Aorta (tissue), 5 donors: Measurements from ENCODE around the gene COL6A1. TPM values are rescaled to one million over a fixed set of nuclear protein-coding genes. Genes with fewer than 3 reads are reported as not detected.

Experiments
- ATAC-seq: fragments of 200-7000 bp; cut with Tn5 transposase; one replicate; pipeline ENCODE4 v1.9.1; 2022; ENCODE audit warnings: moderate library complexity; ENCODE audit not compliant: low FRiP score
- DNase-seq, 2 donors: peaks; one replicate each; pipeline ENCODE4 v3.0.0-alpha.2; 2020
- H3K27ac ChIP-seq, 2 donors: one replicate each; pipeline ENCODE4 v1.5.1; 2013; ENCODE audit warnings: low read length in 2 of 2, mild to moderate bottlenecking in 2 of 2, moderate library complexity in 2 of 2, control low read depth in 1 of 2, inconsistent platforms in 1 of 2, low read depth in 1 of 2
- H3K27me3 ChIP-seq, 2 donors: one replicate each; pipeline ENCODE4 v1.6.1; 2013; ENCODE audit warnings: control low read depth in 1 of 2, low read length in 1 of 2, mild to moderate bottlenecking in 1 of 2, moderate library complexity in 1 of 2; ENCODE audit not compliant: insufficient read depth in 2 of 2, control insufficient read depth in 1 of 2
- H3K36me3 ChIP-seq, 2 donors: one replicate each; pipeline ENCODE4 v1.6.1; 2013; ENCODE audit warnings: control low read depth in 1 of 2, low read length in 1 of 2, mild to moderate bottlenecking in 1 of 2; ENCODE audit not compliant: insufficient read depth in 2 of 2, control insufficient read depth in 1 of 2
- H3K4me1 ChIP-seq, 2 donors: one replicate each; pipeline ENCODE4 v1.6.1; 2013; ENCODE audit warnings: low read length in 2 of 2, control low read depth in 1 of 2, mild to moderate bottlenecking in 1 of 2, moderate library complexity in 1 of 2; ENCODE audit not compliant: insufficient read depth in 2 of 2, control insufficient read depth in 1 of 2
- H3K4me3 ChIP-seq, 2 donors: one replicate each; pipeline ENCODE4 v1.5.1; 2013; ENCODE audit warnings: low read length in 2 of 2, control low read depth in 1 of 2, mild to moderate bottlenecking in 1 of 2
- H3K9me3 ChIP-seq: one replicate; pipeline ENCODE4 v1.6.1; 2013; ENCODE audit warnings: mild to moderate bottlenecking, low read length; ENCODE audit not compliant: control insufficient read depth
- WGBS, 2 donors: extraction: QIAGEN DNeasy Blood & Tissue Kit; methylation state at CpG; one replicate each; pipeline ENCODE4 v1.1.7; 2013; 5-methylcytosine and 5-hydroxymethylcytosine counted together
- intact Hi-C, 2 donors: fragments of 100-400 bp; cut with DNase I; formaldehyde crosslinking; loops; one replicate each; pipeline versions ENCODE4 v1.14.2 to v1.15.0; 2022
- polyA plus RNA-seq, 2 donors: library from polyadenylated mRNA; stranded (reverse); fragments of 200-250 nt; gene quantifications; one replicate each; pipeline ENCODE4 v1.2.3, GENCODE V29; 2013
- total RNA-seq, 2 donors: library from RNA; stranded (reverse); fragmentation: NEBNext Ultra II Directional; extraction: Animal tissue kit (Norgen Biotek cat#: 25700); gene quantifications; one replicate each; pipeline ENCODE4 v1.2.1, GENCODE V29; 2021
- donor health status: healthy with polysubstance abuse.
- donor health status: Bipolar disorder and iron deficiency.
- donor health status: DM: no; HTN: no; CAD: no.
- donor health status: DM: no; HTN: no; CAD: no.
- donor health status: DM: yes; HTN: yes; CAD: no.

Gene COL6A1
- total and polyA plus RNA-seq, 4 donors, result 156 to 1,773 (median 525) TPM

DNA sequence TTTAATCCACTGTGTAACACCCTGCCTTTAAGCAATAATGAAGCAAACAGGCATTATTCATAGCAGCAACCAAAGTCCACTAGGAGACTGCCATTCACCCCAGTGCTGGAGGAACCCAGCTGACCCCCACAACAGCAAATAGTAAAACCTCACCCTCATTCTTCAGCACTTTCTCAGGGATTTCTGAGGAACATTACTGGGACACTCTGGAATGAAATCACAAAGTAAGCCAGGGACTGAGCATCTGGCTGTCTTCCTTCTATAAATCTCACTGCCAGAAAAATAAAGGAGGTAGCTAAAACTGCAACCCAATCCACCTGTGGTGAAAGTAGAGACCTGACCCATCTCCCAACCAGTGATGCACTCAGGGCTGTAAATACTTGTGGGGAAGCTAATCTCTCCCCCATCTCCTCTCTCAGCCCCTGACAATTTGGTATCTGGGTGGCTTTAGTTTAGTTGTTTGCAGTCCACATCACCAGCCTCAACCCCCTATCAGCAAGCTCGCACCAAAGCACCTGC lies 47.1 kb downstream of the COL6A1 start:
- ATAC-seq (peak; percentile 73), DNase-seq (no peak)
- Histone ChIP-seq H3K27ac (no peak overlapping the region), H3K4me1 (peaks cover 0 to 3% of the 10 kb centered on the region in 2 donors), H3K27me3 (no peaks in the 10 kb centered on the region), H3K4me3 (no peak overlapping the region), H3K9me3 (no peaks in the 10 kb centered on the region), H3K36me3 (no peaks in the 10 kb centered on the region)
- WGBS, 2 donors, result 88 to 94% methylated on average over 1 of the region's 1 CpG
- intact Hi-C loops, result no loop called here

DNA sequence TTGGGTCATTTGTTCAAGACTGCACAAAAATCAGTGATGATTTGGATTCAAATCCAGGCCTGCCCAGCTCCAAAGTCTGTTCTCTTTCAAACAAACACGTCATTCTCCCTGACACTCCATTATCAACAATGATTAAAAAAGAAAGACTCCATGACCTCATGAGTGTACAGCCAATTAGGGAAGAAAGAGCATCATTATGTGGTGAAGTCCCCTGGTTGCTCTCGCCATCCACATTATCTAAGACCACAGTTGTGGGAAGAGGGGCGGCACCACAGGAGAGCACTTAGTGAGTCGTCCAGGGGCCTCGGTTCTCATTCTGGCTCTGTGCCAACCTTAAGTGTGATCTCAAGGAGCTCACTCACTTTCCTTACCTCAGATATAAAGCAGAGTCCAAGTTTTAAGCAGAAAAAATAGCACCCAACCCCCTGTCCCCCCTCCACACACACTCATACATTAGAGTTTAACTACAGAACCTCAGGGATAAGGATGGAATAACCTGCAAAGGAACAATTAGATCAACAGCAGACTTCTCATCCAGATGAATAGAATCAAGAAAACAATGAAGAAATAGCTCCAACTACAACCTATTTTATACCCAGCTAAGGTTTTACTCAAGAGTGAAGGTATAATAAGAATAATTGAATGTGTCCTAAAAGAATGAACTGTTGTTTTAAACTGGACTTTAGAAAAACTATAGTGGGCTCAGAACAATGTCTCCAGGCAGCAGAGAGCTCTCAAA lies 47.8 kb downstream of the COL6A1 start:
- intact Hi-C loops, result no loop called here
- H3K36me3 ChIP-seq, result no peaks in the 10 kb centered on the region
- peak; percentile 6 for ATAC-seq
- DNase-seq, result no peak
- no peaks in the 10 kb centered on the region for H3K9me3 ChIP-seq
- 69 to 74% methylated on average over 5 of the region's 5 CpGs for WGBS, 2 donors
- no peaks in the 10 kb centered on the region for H3K27me3 ChIP-seq
- no peak overlapping the region for H3K4me3 ChIP-seq
- H3K27ac ChIP-seq, result no peak overlapping the region
- H3K4me1 ChIP-seq, result peaks cover 0 to 3% of the 10 kb centered on the region in 2 donors

DNA sequence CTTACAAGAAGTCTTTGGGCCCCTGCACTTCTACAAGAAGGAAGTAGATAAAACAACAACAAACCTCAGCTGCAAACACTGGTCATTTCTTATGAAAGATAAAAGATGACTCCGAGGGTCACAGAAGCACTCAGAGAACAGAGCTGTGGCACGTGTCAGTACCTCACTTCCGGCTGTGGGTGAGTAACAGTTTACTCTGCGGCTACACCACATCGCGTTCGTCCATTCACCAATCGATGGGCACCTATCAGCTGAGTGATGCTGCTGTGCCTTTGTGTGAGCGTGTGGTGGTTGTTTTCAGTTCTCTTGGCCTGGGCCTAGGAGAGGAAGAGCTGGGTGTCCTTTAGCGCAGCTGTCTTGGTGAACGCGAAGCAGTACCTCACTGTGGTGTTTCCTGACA lies 49.9 kb downstream of the COL6A1 start:
- intact Hi-C loops, result no loop called here
- Histone ChIP-seq H3K36me3 (no peaks in the 10 kb centered on the region), H3K9me3 (no peaks in the 10 kb centered on the region), H3K27me3 (no peaks in the 10 kb centered on the region), H3K4me1 (peaks cover 0 to 3% of the 10 kb centered on the region in 2 donors), H3K4me3 (no peak overlapping the region), H3K27ac (no peak overlapping the region)
- WGBS, 2 donors, result 94% methylated on average over 12 of the region's 12 CpGs
- no peak for ATAC-seq
- no peak for DNase-seq

DNA sequence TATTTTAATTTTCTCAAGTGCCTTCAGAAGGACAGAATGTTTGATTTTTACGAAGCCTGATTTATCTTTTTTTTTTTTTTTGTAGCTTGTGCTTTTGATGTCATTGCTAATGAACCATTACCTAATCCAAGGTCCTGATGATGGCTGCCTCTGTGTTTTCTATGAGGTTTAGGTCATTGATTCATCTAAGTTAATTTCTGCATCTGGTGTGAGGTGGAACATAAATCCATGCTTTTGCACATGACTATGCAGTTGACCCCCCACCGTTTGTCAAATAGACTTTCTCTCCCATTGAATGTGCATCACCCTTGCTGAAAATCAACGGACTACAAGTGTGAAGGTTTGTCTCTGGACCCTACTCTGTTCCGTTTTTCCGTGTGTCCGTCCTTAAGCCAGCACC lies 50.5 kb downstream of the COL6A1 start:
- Histone ChIP-seq H3K9me3 (no peaks in the 10 kb centered on the region), H3K36me3 (no peaks in the 10 kb centered on the region), H3K4me1 (peaks cover 0 to 3% of the 10 kb centered on the region in 2 donors), H3K4me3 (no peak overlapping the region), H3K27ac (no peak overlapping the region), H3K27me3 (no peaks in the 10 kb centered on the region)
- WGBS, 2 donors, result 92 to 94% methylated on average over 6 of the region's 6 CpGs
- no peak for ATAC-seq
- intact Hi-C loops, result no loop called here
- no peak for DNase-seq

DNA sequence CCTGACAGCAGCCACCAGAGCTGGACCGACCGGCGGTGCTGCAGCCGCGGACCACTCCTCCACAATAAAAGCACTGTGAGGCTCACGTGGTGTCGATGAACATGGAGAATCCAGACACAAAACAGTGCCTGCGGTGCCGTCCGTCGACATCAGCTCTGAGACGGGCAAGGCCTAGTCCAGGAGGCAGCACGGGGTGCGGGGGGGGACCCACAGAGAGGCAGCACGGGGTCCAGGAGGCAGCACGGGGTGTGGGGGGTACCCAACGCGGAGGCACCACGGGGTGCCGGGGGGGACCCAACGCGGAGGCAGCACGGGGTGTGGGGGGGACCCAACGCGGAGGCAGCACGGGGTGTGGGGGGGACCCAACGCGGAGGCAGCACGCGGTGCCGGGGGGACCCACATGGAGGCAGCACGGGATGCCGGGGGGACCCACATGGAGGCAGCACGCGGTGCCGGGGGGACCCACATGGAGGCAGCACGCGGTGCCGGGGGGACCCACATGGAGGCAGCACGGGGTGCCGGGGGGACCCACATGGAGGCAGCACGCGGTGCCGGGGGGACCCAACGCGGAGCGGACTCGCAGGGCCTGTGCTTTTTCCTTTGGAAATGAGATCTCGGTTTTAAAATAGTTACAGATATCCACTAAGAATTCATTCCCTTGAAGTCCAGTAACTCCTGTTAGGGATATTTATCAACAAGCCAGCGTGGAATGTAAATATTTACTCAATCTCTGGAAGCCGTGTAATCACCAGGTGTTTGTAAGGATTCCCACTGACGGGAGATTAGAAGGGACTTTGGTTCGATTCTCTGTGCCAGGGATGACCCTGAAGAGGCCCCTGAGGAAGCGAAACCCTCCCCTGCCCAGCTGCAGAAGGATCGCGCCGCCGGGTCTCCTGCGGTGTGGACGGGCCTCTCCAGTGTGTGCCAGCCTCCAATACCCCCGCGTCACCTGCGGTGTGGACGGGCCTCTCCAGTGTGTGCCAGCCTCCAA lies 52.1 kb downstream of the COL6A1 start:
- 89 to 90% methylated on average over 63 to 64 of the region's 64 CpGs for WGBS, 2 donors
- ATAC-seq (no peak), DNase-seq (no peak)
- Histone ChIP-seq H3K4me3 (no peak overlapping the region), H3K4me1 (no peaks in the 10 kb centered on the region), H3K27ac (no peak overlapping the region), H3K36me3 (no peaks in the 10 kb centered on the region), H3K27me3 (no peaks in the 10 kb centered on the region), H3K9me3 (no peaks in the 10 kb centered on the region)
- intact Hi-C loops, result no loop called here

DNA sequence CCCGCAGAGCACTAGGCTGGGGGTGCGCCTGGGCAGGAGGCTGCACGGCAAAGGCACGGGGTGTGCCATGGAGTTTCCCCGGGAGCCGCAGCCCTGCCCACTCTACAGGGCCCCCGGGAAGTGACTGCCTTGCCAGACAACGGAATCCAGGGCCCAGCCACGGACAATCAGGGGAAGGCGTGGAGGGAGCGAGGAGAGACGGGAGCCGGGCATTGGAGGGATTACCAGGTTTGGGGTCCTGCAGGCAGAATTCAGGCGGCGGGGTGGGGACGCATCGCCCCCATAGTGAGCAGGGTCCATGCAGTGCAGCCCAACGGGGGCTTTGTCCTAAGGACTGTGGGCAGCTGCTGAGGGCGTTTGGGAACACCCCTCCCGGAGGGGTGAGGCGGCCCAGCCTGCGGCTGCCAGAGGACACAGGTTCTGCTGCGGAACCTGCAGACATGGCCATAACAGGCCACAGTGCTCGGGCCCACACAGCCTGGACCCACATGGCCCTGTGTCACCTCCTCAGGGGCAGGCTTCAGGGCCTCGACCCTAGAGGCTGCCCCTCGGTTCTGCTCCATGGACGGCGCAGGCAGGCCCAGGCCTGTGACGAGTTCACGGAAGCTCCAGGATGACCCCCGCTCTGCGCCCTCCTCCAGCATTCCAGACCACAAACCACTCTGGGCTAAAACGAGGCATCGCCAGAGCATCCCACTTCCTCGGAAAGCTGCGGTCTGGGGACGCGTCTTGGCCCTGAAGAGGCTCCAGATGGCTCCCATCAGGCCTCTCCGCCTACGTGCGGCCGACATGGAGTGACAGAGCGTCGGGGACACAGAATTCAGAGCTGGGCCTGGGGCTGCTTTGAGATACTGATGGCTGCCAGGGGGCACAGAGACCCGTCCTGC lies 54.5 kb downstream of the COL6A1 start:
- ATAC-seq (peak; percentile 32), DNase-seq (peak in 1 of 2 donors; percentile 52)
- H3K4me3 ChIP-seq, result no peak overlapping the region
- H3K4me1 ChIP-seq, result no peaks in the 10 kb centered on the region
- intact Hi-C loops, result no loop called here
- WGBS, 2 donors, result 92 to 95% methylated on average over 45 of the region's 45 CpGs
- H3K9me3 ChIP-seq, result no peaks in the 10 kb centered on the region
- H3K27ac ChIP-seq, result no peak overlapping the region
- no peaks in the 10 kb centered on the region for H3K27me3 ChIP-seq
- H3K36me3 ChIP-seq, result no peaks in the 10 kb centered on the region

DNA sequence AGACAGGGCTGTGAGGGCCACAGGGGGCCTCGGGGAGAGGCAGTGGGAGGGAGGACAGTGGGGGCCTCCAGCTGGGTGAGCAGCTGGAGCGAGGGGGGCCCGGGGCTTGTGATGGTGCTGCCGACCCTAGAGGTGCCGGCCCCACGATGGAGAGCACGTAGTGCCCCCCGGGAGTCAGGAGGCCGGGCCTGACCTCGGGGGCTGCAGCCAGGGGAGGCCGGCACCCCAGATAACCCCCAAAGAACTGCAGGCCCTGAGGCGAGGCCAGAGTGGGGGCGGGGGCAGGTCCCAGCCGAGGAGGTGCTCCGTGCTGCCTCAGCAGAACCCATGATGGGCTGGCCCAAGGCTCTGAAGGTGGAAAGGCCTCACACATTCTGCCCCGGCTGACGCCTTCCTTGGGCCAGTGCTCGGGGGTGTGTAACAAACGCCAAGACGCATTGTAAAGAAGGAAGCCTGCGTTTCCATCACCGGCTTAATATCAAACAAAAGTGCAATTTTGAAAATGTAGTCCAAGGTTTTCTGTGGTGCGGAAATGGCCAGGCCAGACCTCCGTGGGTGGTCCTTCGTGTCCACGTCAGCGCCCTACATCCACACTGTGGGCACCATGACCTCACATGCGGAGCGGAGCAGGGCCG lies 55.2 kb downstream of the COL6A1 start:
- Histone ChIP-seq H3K27ac (no peak overlapping the region), H3K4me1 (no peaks in the 10 kb centered on the region), H3K27me3 (no peaks in the 10 kb centered on the region), H3K9me3 (no peaks in the 10 kb centered on the region), H3K36me3 (no peaks in the 10 kb centered on the region), H3K4me3 (no peak overlapping the region)
- ATAC-seq, result no peak
- intact Hi-C loops, result no loop called here
- no peak for DNase-seq
- WGBS, 2 donors, result 94 to 97% methylated on average over 30 of the region's 30 CpGs
